Body of pancreas (tissue), 4 donors: ENCODE data around the gene SYT15.
"Not testable (repeated sequence)": the region's sequence is repeated elsewhere in the genome, so short reads cannot be mapped to it uniquely, and the experiment has no call there.

Source experiments
- POLR2A ChIP-seq, 3 donors: fragments of 450-650 bp; IDR thresholded peaks; one replicate each; pipeline ENCODE4 v1.6.1; 2016; ENCODE audit warnings: antibody characterized with exemption in 3 of 3, mild to moderate bottlenecking in 2 of 3
- TF ChIP-seq, protein P1 (sequence below), 7 experiments: fragments of 450-650 bp in 4 of 7; fragments of 200-600 bp in 3 of 7; sonication (generic) in 3 of 7; IDR thresholded peaks; one replicate each; pipeline ENCODE4 v1.5.1; 2016 to 2019; ENCODE audit warnings: antibody characterized with exemption in 7 of 7

DNA sequence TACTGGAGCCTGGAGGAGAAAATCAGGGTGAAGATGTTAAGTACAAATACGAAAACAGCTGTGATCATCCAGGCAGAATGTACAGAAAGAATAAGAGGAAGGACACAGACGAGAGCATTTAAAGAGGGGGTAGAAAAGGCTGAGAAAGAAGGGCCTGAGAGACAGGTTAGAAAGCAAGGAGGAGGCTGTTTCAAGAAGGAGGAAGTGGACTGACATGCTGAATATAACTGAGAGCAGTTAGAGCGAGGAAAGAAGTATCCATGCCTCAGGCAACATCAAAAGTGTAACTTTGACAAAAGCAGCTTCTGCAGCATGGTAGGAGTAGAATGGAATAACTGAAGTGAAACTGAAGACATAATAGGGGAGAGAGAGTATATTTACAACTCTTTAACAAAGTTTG lies 39.0 kb downstream of the SYT15 start:
- TF ChIP-seq, protein P1, sequence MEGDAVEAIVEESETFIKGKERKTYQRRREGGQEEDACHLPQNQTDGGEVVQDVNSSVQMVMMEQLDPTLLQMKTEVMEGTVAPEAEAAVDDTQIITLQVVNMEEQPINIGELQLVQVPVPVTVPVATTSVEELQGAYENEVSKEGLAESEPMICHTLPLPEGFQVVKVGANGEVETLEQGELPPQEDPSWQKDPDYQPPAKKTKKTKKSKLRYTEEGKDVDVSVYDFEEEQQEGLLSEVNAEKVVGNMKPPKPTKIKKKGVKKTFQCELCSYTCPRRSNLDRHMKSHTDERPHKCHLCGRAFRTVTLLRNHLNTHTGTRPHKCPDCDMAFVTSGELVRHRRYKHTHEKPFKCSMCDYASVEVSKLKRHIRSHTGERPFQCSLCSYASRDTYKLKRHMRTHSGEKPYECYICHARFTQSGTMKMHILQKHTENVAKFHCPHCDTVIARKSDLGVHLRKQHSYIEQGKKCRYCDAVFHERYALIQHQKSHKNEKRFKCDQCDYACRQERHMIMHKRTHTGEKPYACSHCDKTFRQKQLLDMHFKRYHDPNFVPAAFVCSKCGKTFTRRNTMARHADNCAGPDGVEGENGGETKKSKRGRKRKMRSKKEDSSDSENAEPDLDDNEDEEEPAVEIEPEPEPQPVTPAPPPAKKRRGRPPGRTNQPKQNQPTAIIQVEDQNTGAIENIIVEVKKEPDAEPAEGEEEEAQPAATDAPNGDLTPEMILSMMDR (IDR thresholded peaks at IDR 0.05), result not testable (repeated sequence)
- not testable (repeated sequence) for TF ChIP-seq POLR2A (IDR thresholded peaks at IDR 0.05)
